Measurements from ENCODE around the gene RHBDL1.

The RHBDL1 gene

DNA sequence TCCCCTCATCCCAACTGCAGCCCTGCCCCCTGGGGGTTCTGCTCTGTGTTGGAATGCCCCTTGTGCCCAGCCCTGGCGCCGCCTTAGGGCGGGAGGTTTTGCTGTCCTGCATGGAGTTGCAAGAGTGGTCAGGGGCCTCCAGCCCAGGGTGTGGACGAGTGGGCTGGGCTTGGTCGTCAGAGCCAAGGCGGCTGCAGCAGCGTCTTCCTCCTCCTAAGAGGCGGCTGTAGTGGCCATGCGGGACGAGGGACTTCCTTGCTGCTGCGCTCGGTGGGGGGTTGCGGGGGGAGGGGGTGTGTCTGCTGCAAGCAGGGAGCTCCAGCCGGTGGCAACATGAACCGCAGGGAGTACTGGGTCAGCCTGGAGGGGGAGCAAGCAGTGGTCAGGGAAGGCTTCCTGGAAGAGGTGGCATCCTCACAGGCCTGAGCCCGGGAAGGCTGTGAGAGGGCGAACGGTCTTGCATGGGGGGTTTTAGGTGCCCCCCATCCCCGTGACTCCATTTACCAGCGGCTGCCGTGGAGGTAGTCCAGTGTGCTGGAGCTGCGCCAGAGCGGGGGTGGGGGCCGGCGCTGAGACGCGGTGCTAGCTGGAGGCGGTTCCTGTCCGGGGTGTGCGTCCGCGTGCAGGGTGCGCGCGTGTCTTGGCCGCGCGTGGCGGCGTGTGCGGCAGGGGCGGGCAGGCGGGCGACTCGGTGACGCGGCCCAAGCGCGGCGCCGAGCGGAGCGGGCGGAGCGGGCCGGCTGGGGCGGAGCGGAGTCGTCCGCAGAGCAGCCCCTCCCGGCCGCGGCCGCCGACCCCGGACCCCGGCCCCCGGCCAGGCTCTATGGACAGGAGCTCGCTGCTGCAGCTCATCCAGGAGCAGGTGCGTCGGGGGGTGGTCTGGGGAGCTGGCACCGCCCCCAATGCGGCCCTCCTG, at the start of gene RHBDL1:
Gene RHBDL1, plus strand, starts transcription at position 704 of the 916 bp plus-strand sequence. Its CDS starts 120 bp downstream, at position 824.
- DNase-seq: no peak

DNA sequence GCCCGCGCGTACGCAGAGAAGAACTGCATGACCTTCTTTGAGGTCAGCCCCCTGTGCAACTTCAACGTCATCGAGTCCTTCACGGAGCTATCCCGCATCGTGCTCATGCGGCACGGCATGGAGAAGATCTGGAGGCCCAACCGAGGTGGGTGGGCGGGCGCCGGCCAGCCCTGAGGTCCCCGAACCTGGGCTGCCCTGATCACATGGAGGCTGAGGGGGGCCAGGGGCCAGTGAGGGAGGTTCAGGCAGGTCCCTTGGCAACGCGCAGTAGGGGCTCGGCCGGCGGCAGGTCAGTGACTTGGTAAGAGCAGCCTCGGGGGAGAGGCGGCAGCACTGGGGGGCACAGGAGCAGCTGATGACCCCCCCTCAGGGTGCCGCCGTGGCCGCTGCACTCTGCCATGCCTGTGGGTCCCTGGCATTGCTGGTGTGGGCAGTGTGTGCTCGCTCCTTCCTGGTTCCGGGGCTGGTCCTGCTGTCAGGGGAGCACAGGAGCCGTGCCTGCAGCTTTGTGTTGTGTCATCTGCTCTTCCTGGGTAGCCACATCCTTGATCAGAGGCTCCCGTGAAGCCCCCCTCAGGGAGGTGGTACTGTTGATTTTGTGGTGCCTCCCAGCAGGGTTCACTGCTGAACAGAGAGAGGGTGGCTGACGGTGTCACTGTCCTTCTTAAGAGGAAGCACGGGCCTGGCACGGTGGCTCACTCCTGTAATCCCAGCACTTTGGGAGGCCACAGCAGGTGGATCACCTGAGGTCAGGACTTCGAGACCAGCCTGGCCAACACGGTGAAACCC, 49.3 kb upstream of the RHBDL1 start:
- no peak for DNase-seq

DNA sequence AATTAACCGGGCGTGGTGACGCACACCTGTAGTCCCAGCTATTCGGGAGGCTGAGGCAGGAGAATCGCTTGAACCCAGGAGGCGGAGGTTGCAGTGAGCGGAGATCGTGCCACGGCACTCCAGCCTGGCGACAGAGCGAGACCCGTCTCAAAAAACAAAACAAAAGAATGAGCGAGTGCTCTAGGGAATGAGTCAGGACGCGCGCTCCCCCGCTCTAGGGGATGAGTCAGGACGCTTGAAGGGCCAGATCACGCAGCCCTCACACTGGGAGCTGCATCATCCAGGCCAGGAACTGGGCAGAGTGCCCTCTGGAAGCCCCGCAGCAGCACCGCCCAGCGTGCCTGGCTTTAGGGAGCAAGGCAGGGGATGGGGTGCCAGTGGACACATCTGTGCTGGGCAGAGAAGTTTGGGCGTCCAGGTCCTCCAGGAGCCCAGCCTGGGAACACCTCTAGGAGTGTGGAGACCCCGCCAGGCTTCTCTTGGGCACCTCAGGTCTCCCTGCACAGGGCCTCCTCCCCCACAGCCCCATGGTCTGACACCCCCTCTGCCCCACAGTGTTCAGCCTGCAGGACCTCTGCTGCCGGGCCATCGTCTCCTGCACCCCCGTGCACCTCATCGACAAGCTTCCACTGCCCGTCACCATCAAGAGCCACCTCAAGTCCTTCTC, 48.6 kb upstream of the RHBDL1 start:
- no peak for DNase-seq

DNA sequence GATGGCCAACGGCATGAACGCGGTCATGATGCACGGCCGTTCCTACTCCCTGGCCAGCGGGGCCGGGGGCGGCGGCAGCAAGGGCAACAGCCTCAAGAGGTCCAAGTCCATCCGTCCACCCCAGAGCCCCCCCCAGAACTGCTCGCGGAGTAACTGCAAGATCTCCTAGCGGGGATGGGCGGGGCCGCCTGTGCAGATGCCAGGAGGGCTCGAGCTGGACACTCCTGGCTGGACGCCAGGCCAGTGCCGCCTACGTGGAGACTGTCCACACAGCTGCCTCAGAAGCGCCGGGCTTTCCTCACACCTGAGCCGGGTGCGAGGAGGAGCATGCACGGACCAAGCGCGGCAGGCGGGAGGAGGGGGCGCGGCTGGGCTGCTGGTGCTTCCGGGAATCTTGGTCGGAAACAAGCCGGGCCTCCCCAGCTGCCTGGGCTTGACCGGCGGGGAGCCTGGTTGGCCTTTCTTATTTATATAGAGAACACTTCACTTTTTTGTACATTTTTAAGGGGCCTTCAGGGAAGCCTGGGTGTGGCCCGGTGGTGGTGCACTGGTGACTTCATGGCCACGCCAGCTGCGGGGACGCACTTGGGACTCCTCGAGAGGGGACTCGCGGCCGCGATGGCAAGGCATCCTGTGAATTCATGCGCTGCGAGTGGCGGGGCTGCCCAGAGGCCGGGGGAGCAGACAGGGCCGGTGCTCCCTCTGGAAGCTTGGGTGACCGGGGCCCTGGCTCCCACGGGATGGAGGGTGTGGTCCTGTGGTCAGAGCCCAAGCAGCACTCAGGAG, 47.8 kb upstream of the RHBDL1 start:
- DNase-seq: no peak

DNA sequence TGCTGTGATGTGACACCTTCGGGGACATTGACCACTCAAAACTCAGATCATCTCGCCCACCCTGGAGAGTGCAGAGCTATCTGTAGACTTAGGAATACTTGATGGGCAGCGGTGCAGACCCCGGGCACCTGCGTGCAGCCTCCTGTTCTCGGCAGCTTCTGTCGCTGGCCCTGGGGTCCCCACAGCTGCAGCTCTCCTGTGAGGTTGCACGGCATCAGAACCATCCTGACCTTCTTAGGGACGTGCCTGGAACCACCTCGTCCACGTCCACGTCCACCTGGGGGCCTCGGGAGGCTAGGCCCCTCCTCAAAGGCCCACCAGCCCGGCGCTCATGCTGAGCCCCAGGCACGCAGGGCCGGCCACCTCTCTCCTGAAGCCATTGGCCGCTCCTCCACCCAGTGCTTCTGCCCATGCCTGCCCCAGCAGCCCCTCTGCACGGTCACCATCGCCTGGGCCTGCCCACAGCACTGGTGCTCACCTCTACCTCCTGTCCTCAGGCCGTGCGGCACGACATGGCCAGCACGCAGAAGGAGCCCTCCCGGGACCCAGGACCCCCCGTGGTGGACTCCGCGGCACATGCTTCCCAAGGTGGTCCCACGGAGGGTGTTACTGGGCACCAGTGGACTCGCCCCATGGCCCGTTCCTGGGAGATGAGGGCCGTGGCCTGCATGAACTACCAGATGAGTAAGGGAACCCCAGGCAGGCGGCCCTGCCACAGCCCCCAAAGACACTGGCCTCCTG, 47.0 kb upstream of the RHBDL1 start:
- no peak for DNase-seq

DNA sequence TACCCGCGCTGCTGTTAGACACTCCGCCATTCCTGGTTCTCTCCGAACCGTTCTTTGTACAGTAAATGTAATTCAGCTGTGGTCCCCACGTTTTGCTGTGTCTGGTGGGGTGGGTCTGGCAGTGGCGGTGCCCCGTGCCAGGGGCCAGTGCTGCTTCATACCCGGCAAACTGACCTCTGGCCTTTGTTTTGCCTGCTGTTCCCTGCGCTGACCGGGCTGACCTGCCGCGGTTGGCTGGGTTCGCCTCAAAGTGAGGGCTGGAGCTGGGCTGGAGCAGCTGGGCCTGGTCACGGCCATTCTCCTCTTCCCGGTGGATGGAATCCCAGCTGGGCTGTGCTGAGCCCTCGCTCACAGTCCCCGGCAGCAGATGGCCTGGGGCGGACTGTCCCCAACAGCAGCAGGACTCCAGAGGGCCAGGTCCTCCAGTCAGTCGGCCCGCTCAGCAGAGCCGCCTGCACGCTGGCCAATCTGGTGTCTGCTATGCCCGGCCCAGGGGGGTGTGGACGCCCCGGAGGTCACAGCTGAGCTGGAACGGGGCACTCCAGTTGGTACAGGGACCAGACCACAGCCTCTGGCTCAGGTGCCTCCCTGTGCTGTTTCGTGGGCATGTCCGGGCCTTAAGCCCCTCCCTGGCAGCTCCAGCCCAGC, 46.2 kb upstream of the RHBDL1 start:
- no peak for DNase-seq

DNA sequence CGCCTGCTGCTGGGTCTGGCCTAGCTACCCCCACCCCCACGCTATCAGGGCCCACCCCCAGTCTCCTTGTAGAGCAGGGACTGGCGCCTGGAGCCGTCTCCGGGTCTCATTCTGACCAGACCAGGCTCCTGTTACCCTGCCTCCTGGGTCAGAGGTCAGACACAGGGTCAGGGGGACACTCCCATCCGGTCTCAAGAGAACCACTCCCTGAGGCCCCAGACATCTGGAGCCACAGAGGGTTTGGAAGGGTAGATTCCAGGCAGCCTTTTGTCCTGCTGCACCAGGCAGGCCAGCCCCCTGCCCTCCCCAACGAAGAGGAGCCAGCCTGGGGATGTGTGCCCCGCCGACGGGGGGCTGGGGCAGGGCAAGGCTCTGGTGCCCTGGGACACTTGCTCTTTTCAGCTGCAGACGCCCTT, 45.6 kb upstream of the RHBDL1 start:
- DNase-seq: no peak

DNA sequence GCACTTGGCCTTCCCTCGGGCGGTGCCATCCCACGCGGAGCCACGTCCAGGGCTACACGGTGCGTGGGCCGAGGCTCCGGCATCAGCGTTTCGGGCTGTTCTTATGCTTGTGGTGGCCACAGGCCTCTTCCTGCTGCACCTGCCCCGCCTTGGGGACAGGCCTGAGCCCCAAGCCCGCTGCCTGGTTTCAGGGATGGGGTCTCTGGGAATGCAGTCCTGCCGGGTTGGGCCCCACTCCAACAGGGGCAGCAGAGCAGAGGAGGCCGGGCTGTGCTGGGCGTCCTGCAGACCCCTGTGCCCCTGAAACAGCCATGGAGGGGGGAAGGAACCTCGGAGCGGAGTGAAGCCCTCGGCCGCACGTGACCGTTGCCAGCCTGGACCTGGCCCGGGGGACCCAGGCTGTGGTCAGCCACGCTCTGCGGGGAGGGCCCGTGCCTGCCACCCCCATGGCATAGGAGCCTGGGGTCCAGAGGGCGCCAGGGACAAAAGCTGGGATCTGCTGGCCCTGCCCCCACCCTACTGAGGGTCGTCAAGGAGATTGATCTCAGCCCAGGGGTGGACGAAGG, 45.1 kb upstream of the RHBDL1 start:
- no peak for DNase-seq

DNA sequence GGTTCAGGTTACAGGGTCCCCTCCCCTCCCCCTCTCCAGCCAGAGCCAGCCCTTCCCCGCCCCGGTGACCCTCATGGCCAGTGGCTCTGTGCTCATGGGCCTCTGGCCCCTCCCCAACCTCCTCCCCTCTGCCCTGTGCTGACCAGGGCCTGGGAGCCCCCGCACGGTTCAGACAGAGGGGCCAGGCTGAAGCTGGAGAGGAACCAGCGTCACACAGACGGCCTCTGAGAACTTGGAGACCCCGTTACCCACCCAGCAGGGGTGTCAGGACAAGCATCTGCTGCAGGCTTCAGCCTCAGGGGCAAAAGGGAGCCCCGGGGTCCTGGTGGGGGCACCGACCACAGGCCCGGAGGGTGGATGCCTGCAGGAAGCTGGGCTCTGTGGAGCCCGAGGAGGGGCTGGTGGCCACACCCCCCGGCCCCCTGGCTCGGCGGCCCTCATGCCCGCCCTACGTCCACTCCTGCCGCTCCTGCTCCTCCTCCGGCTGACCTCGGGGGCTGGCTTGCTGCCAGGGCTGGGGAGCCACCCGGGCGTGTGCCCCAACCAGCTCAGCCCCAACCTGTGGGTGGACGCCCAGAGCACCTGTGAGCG, 44.6 kb upstream of the RHBDL1 start, which contains the start of gene WFIKKN1:
Gene WFIKKN1, plus strand, starts transcription at position 171 of the 591 bp plus-strand sequence. Its CDS starts 269 bp downstream, at position 440.
- DNase-seq: no peak

DNA sequence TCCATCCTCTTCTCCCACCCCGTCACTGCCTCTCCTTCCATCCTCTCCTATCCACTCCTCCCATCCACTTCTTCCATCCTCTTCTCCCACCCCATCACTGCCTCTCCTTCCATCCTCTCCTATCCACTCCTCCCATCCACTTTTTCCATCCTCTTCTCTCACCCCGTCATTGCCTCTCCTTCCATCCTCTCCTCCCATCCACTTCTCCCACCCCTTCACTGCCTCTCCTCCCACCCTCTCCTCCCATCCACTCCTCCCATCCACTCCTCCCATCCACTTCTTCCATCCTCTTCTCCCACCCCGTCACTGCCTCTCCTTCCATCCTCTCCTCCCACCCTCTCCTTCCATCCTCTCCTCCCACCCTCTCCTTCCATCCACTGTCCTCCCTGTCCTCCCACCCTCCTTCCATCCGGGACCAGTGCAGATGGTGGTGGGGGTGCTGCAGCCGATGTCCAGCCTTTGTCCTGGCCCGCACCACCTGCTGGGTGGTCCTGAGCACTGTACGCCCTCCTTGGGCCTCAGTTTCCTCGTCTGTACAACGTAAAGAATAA, 43.6 kb upstream of the RHBDL1 start:
- DNase-seq: no peak

DNA sequence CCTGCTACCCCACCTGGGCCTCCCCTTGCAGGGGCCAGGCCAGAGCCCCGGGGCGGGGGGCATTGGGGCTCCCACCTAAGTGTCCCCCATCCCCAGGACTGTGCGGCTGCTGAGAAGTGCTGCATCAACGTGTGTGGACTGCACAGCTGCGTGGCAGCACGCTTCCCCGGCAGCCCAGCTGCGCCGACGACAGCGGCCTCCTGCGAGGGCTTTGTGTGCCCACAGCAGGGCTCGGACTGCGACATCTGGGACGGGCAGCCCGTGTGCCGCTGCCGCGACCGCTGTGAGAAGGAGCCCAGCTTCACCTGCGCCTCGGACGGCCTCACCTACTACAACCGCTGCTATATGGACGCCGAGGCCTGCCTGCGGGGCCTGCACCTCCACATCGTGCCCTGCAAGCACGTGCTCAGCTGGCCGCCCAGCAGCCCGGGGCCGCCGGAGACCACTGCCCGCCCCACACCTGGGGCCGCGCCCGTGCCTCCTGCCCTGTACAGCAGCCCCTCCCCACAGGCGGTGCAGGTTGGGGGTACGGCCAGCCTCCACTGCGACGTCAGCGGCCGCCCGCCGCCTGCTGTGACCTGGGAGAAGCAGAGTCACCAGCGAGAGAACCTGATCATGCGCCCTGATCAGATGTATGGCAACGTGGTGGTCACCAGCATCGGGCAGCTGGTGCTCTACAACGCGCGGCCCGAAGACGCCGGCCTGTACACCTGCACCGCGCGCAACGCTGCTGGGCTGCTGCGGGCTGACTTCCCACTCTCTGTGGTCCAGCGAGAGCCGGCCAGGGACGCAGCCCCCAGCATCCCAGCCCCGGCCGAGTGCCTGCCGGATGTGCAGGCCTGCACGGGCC, 42.8 kb upstream of the RHBDL1 start:
- DNase-seq: no peak

DNA sequence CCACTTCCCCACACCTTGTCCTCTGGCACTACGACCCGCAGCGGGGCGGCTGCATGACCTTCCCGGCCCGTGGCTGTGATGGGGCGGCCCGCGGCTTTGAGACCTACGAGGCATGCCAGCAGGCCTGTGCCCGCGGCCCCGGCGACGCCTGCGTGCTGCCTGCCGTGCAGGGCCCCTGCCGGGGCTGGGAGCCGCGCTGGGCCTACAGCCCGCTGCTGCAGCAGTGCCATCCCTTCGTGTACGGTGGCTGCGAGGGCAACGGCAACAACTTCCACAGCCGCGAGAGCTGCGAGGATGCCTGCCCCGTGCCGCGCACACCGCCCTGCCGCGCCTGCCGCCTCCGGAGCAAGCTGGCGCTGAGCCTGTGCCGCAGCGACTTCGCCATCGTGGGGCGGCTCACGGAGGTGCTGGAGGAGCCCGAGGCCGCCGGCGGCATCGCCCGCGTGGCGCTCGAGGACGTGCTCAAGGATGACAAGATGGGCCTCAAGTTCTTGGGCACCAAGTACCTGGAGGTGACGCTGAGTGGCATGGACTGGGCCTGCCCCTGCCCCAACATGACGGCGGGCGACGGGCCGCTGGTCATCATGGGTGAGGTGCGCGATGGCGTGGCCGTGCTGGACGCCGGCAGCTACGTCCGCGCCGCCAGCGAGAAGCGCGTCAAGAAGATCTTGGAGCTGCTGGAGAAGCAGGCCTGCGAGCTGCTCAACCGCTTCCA, 42.0 kb upstream of the RHBDL1 start:
- DNase-seq: no peak

DNA sequence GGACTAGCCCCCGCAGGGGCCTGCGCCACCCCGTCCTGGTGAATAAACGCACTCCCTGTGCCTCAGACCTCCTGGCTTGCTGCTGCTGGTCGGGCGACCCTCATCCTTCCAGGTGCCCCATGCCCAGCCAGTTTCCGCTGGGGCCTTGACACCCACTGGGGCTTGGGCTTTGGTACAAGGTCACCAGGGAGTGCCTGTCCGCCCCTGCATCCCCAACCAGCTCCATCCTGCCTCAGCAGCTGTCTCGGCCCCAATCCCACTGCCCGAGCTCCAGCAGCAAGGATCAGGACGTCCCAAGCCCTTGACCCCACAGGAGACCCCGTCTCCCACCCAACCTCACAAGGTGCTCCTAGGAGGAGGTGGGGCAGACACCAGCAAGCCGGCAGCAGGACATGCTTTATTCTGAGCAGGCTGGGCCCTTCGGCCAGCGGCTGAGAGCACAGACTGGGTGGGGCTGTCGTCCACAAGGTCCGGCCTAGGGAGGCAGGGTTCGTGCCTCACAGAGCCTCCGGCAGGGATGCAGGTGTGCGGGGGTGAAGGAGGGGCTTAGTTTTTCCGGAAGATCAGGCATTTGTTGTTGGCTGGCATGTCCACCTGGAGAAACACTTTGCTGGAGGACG, 41.3 kb upstream of the RHBDL1 start:
- DNase-seq: no peak

DNA sequence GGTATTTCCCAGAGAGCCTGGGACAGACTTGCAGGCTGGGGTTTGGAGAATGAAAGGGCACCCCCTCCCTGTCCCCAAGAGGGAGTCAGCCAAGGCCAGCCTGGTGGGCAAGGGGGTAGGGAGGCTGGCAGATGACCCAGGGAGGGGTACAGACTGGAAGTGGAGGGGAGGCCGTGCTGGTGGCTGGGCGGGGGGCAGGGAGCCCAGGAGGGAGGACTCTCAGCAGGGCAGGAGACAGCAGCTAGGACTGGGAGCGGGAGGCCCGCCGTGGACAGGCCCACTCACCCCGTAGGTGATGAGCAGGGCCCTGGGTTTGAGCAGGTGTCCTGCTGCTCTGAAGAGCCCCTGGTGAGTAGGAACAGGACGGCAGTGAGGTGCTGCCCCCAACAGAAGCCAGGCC, 40.5 kb upstream of the RHBDL1 start:
- DNase-seq: no peak

DNA sequence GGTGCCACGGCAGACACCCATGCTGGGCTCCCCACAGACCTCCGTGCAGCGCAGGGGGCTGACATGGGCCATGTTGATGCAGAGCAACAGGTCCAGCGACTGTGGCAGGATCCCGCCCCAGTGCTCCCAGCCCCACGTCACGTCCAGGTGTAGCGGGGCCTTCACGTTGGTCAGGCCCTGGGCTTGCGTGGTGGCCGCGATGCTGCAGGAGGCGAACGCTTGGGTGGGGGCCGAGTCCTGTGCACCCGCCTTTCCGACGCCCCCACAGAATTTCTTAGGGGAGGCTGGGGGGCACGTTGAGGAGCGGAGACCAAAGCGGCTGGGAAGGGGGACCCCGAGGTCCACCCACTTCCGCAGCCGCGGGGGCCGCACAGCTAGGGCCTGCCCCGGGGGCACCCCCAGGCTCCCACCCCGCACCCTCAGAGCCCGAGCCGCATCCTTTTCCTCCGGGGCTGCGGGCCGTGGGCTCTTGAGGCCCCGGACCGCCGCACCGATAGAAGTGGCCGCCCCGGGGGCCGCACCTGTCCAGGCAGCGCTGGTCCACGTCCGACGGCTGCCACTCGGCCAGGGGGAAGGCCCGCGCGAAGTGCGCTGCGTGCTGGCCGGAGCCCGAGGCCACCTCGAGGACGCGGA, 39.8 kb upstream of the RHBDL1 start:
- DNase-seq: no peak

DNA sequence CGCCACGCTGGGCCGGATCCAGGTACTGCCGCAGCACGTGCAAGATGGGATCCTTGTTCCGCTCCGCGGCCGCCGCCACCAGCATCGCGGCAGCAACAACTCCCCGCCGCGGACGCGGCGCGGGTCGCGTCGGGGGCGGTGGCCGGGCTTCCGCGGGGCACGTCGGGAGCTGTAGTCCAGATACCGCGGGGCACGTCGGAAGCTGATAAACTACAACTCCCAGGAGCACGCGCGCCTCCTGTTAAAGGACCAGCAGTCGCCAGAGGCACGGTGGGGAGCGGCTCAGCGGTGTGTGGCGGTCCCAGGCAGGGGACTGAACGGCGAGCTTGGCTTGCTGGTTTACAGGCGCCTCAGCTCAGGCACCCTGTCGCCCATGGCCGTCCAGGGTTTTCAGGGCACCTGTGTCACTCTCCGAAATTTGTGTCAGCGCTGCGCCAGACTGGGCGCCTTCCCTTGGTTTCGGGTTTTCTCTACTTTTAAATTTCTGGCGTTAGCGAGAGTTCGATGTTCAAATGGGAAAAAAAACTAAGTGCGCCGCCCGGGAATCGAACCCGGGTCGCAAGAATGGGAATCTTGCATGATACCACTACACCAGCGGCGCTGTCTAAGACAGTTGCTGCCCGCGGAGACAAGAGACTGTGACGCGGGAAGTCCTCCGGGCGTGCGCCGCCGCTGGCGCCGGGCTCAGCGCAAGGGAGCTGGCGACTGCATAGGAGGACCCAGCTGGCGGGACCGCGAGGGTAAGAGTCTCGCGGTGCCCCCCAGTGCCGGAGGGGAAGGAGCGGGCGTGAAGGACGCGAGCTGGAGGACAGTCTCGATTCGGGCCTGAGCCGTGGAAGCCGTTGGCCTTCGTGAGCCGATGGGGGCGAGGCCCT, 39.0 kb upstream of the RHBDL1 start, which contains the start of gene METTL26:
Gene METTL26, minus strand, starts transcription at position 100 of the 875 bp plus-strand sequence. Its CDS starts 15 bp downstream, at position 85.
- DNase-seq: peak; percentile 86

Measured in NCI-H1417 treated with DMSO at 0.1 percent for 48 hours (cell line).